GM18505 (cell line): ENCODE data around the gene LRRC4C.

Experiments used
- ATAC-seq: cut with Tn5 transposase; IDR thresholded peaks from one replicate; pipeline ENCODE4 v1.9.1; 2021; ENCODE audit not compliant: unreplicated experiment
- POLR2A ChIP-seq: IDR thresholded peaks from 4 replicates; pipeline ENCODE4 v1.6.1; 2011; ENCODE audit warnings: borderline replicate concordance; ENCODE audit not compliant: insufficient read depth, insufficient read length; ENCODE audit errors: extremely low read depth

The LRRC4C gene

DNA sequence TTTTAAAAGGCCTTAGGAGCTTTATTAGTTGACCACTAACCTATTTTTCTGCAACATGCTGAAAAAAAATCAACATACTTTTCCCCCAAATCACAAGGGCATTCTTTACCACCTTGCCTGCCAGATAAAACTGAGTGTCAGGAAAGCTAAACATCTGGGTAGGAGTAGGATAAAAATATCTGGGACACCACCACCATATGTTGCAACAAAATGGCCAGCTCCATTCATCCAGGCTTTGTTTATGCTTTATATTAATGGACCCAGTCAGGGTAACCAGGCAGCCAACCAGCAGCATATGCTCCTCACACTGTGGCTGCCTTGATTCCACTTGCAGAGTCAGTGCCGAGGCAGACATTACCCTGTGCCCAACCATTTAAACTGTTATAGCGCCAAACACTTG is 1024.5 kb downstream of the LRRC4C start:
- no peak for TF ChIP-seq POLR2A
- no peak for ATAC-seq

DNA sequence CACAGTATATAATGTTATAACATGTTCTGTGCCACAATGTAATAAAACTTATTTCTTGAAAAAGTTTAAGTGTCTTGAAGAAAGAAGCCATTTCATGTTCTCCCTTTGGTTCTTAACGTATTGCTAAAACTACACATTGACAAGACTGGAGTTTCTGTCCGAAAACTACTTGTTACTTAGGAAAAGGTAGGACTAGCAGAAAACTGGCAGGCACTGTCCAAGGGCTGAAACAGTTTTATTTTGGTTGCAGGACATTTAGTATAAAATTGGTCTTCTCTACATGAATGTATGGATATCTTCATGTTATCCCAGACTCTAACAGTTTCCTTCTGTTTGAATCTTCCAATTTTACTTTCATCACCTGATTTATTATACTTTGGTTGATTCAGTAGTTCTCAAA is 1027.1 kb downstream of the LRRC4C start:
- no peak for ATAC-seq
- no peak for TF ChIP-seq POLR2A

DNA sequence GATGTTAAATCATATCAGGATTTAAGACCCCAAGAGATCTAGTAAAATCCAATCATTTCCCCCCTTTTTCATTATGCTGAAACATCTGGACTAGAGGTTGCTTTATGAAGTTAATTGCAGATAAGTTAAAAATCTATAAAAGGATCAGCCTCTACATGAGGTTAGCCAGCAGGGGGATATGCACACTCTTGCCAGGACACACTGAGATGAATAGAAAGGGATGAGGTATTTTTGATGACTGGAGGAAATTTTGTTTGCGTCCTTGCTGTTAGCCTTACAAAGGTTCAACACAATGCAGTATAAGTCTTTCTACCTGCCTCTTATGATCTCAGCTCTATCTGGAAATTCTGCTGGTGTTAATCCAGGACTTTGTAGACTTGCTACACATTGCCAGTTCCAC is 1034.3 kb downstream of the LRRC4C start:
- no peak for ATAC-seq
- TF ChIP-seq POLR2A, result no peak

DNA sequence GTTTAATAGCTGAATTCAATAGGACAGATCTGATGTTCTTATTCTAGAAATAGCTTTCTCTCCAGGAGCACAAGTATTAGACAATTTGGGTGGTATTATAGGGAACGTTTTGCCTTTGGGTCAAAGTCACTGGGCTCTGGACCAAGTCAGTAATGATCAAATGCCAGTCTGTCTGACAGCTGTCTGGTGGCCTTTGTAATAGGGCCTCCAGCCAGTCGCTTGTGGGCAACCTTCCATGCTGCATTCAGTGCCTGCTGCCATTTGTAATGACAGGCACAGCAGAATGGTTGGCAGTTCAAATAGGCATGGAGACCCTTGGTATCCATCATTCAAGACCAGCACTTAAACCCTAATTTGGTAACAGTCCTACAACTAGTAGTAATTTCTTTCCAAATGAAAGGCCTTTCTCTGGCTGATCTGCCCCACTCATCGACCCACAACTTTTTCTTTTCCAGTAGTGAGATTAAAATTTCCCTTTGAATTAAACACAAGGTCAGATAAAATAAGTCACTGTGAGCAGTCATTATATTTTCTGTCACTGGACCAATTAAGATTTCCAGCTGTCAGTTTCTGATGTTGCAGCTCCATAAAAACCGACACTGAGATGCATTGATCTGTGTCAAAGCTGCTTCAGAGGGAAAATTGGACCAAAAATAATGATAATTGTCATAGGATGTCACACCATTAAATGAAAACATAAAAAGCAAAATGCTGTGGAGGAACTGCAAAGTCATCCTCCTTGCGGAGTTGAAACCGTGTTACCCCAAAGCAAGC is 1038.1 kb downstream of the LRRC4C start:
- ATAC-seq, result no peak
- TF ChIP-seq POLR2A, result no peak

DNA sequence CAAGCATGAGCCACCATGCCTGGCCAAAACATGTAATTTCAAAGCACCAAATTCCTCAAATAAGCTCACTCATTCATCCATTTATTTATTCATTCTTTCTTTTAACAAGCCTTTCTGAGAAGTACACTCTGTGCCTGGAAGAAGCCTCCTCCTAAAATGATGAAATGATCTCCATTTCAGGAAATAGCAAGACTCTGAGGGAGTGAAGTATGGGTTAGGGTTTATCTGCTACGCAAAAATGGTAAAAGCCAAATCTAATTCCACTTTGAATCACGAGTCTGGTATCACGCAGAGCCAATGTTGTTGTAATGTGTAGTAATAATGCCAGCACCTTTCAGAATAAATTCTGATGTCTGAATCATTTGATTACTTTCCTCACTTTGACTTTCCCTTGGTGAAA is 1041.8 kb downstream of the LRRC4C start:
- TF ChIP-seq POLR2A, result no peak
- ATAC-seq, result no peak

DNA sequence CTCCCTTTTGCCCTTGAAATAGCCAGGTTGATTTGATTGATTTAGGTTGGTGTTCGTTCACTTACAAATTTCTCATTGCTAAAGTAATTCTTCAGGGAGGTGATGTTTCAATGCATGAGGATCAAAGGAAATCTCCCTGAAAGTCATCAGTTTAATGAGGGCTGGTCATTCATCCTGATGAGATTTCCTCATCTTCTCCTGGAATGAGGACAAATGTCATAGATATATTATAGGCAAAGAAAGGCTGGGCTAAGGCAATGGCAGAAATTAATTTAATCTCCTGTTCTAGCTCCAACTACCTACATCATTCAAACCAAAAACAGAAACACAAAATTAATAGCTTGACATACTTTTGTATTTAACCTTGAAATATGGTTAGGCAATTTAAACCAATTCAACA is 1052.1 kb downstream of the LRRC4C start:
- TF ChIP-seq POLR2A, result no peak
- no peak for ATAC-seq

DNA sequence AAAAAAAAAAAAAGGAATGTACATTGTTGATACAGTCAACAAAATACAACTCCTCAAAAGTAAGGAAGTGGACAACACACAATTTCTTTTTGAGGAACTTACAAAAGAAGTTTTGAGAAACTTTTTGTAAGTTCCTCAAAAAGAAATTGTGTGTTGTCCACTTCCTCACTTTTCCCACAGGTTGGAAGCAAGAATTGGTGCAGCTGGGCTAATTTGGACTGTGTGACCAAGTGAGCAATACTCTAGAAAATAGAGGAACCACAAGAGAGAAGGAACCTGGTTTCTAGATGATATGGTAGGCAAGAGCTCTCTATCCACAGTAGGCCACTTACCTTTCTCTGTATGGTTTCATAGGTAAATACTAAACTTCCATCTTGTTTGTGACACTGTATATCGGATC is 1053.8 kb downstream of the LRRC4C start:
- no peak for TF ChIP-seq POLR2A
- no peak for ATAC-seq

DNA sequence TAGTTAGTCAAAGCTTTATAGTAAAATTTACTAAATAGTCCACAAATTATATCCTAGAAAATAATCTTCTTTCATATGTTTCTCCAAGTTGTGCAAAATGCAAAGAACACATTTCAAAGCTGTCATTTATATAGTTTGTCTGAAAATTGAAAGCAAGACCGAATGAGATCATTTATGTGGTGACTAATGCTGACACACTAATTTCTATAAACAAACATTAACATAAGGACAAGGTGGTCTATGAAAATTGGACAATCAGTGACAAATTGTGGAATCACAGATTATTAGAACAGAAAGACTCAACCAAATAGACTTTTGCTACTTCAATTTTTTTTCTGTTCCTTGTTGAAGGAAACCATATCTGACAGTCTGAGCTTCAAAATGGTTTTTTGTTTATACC is 1056.1 kb downstream of the LRRC4C start:
- TF ChIP-seq POLR2A, result no peak
- ATAC-seq, result no peak

DNA sequence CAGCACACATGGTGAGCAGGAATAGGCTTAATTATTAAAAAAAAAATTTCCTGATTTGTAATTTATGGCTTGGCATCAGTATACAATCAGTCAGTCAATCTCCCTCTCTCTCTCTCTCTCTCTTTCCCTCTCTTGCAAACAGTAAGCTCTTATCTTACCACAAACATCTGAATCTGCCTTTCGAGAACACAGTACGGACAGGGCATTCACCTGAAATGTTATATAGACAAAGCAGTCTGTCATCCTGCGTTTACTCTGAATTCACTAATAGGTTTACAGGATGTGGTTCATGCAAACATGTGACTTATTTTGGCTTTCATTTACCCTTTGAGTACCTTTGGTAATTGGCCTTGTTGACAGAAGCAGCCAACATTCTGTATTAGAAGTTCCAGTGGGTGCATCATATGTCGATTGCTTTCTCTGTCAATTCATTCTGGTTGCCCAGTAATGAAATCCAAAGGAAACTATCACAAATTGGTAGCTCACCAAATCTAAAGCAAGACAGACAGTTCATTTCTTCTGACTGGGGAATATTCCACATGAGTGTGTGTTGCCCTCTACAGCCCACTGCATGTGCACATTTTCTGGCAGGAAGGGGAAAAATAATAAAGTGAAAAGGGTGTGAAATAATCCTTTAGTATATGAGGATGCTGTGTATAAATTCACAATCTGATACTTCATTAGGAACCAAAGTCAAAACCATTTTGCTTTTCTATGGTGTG is 1058.2 kb downstream of the LRRC4C start:
- no peak for TF ChIP-seq POLR2A
- no peak for ATAC-seq

DNA sequence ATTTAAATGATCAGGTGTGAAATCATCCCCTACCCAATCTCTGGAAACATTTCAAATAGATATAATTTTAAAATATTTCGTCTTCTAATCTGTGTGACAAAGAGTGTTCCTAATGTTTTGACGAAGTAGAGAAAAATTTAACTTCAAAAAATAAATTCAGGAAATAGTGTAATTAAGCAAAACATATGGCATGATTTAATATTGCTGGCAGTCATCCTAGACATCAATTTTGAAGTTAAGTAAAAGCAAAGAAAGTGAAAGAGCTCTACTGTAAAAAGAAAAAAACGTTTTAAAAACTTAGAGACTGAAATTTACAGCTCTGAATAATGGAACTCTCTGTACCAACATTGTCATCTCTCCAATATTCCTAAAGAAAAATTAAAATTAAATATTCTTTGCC is 1062.3 kb downstream of the LRRC4C start:
- ATAC-seq, result no peak
- TF ChIP-seq POLR2A, result no peak

DNA sequence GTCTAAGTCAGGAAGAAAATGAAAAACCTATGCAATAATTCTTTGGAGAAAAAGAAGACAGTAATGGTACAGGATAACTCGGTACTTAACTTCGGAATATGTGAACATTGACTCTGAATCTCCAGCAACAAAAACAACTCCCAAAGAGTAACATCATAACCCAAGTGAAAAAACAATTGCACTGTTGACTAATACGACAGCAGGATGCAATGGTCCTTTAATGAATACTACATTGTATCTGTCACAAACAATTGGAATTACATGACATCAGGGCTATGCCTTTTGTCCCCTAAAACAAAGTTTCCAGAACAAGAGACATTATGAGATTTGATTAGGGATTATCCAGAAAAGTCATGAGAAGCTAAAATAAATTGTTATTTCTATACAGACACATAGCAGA is 1065.9 kb downstream of the LRRC4C start:
- TF ChIP-seq POLR2A, result no peak
- ATAC-seq, result no peak

DNA sequence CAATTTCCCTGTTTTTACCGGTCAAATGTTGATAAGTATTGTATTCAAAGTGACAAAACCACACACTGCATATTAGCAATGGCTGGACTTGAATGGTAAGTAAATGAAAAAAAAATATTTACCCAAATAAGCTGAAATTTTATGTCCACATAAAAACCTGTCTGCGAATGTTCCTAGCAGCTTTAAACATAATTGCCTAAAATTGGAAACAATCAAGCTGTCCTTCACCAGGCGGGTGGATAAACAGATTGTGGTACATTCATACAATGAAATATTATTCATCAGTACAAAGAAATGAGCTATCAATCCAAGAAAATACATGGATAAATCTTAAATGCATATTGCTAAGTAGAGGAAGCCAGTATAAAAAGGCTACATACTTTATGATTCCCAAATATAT is 1067.8 kb downstream of the LRRC4C start:
- TF ChIP-seq POLR2A, result no peak
- no peak for ATAC-seq

DNA sequence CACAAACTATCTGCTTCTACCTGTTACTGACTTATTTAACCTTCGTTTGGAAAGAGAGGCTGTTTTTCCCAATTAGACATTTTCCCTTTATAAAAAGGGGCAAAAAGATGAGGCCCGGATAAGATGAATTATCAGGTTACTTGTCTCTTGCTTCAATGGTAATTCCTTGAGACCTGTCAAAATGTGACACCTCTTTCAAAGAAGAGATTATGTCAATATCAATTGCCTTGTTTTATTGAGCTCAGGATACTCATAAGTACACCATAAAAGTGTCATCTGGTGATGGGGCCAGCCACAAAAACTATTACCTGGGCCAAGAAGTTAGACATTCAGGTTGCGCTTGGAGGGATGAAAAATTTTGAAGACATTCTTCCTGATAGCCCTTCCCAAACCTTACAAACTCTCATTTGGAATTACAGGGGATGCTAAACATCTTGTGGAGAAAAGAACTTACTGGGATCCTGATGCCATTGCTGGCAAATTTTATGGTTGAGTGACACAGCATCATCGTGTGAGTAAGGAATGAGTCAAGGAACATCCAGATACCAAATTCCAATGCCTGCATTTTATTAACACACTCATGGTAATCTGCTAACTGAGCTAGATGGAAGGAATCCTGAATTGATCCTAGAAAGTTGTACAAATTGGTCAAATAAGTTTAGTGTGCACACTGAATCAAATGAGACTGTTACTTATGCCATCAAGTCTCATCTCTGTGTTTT is 1071.2 kb downstream of the LRRC4C start:
- no peak for ATAC-seq
- TF ChIP-seq POLR2A, result no peak
